A673 (cell line): ENCODE data around the gene MRPS5. TPM values are rescaled to one million over a fixed set of nuclear protein-coding genes. Genes with fewer than 3 reads are reported as not detected.

Source experiments
- BruUV-seq: library from RNA; stranded (reverse); fragments of 400-500 nt; replicated peaks from 2 replicates; lab custom pipeline; 2021; lab: Mats Ljungman, UMichigan
- CTCF ChIA-PET: fragments of 300-600 bp; sonication (Branson Sonifier 250); formaldehyde crosslinking; loops from one replicate; lab custom pipeline; 2022; ENCODE audit warnings: antibody characterized with exemption; lab: Charles Lee
- POLR2A ChIA-PET: fragments of 300-600 bp; sonication (Branson Sonifier 250); formaldehyde crosslinking; loops from one replicate; lab custom pipeline; 2022; ENCODE audit warnings: antibody characterized with exemption; ENCODE audit not compliant: low non-redundant PET; lab: Charles Lee
- DNase-seq: peaks from one replicate; pipeline ENCODE4 v3.0.0-alpha.2; 2015; ENCODE audit warnings: low spot score
- H3K27ac ChIP-seq: fragments of 200-600 bp; sonication (generic); 2 replicates; pipeline ENCODE4 v1.5.1; 2016; ENCODE audit warnings: mixed run types, low read depth, mild to moderate bottlenecking, mixed read lengths, antibody characterized with exemption, low read length; ENCODE audit not compliant: poor library complexity, severe bottlenecking
- H3K27me3 ChIP-seq: fragments of 200-600 bp; sonication (generic); replicated peaks from 2 replicates; pipeline ENCODE4 v1.6.1; 2017; ENCODE audit warnings: mixed run types, low read depth, mild to moderate bottlenecking, mixed read lengths, antibody characterized with exemption, low read length; ENCODE audit not compliant: insufficient read depth, poor library complexity
- H3K36me3 ChIP-seq: fragments of 200-600 bp; sonication (generic); 2 replicates; pipeline ENCODE4 v1.6.1; 2016; ENCODE audit warnings: mixed run types, mild to moderate bottlenecking, mixed read lengths, antibody characterized with exemption, low read length; ENCODE audit not compliant: insufficient read depth, poor library complexity, severe bottlenecking
- H3K4me1 ChIP-seq: fragments of 200-600 bp; sonication (generic); 2 replicates; pipeline ENCODE4 v1.6.1; 2017; ENCODE audit warnings: mixed run types, mild to moderate bottlenecking, mixed read lengths, antibody characterized with exemption, low read length; ENCODE audit not compliant: insufficient read depth, poor library complexity, severe bottlenecking
- H3K4me3 ChIP-seq: fragments of 200-600 bp; sonication (generic); 2 replicates; pipeline ENCODE4 v1.5.1; 2016; ENCODE audit warnings: low read depth, mixed run types, mild to moderate bottlenecking, mixed read lengths, low read length; ENCODE audit not compliant: poor library complexity, severe bottlenecking
- H3K9me3 ChIP-seq: fragments of 200-600 bp; sonication (generic); 2 replicates; pipeline ENCODE4 v1.6.1; 2016; ENCODE audit warnings: mixed run types, low read depth, mild to moderate bottlenecking, mixed read lengths, antibody characterized with exemption, low read length; ENCODE audit not compliant: poor library complexity, severe bottlenecking
- EZH2 ChIP-seq: fragments of 200-600 bp; sonication (generic); IDR thresholded peaks from 2 replicates; pipeline ENCODE4 v1.6.1; 2017; ENCODE audit warnings: borderline replicate concordance, low read depth, mild to moderate bottlenecking, mixed read lengths, antibody characterized with exemption, low read length; ENCODE audit not compliant: poor library complexity, severe bottlenecking
- intact Hi-C: fragments of 100-400 bp; cut with micrococcal nuclease; formaldehyde crosslinking; loops from one replicate; pipeline ENCODE4 v1.10.0; 2022; ENCODE audit not compliant: unreplicated experiment
- total RNA-seq: library from RNA; stranded (reverse); gene quantifications from 2 replicates; pipeline ENCODE4 v1.2.3, GENCODE V29; 2021
- TF ChIP-seq, protein P1 (sequence below): fragments of 300-800, 200-600 bp; sonication (generic); conservative IDR thresholded peaks from 2 replicates; pipeline ENCODE4 v1.5.1; 2017; ENCODE audit warnings: low read depth, mild to moderate bottlenecking, antibody characterized with exemption, low read length, moderate library complexity, mixed read lengths

MRPS5 gene
- total RNA-seq, 1 experiment from 2014 or later = 103 TPM

DNA sequence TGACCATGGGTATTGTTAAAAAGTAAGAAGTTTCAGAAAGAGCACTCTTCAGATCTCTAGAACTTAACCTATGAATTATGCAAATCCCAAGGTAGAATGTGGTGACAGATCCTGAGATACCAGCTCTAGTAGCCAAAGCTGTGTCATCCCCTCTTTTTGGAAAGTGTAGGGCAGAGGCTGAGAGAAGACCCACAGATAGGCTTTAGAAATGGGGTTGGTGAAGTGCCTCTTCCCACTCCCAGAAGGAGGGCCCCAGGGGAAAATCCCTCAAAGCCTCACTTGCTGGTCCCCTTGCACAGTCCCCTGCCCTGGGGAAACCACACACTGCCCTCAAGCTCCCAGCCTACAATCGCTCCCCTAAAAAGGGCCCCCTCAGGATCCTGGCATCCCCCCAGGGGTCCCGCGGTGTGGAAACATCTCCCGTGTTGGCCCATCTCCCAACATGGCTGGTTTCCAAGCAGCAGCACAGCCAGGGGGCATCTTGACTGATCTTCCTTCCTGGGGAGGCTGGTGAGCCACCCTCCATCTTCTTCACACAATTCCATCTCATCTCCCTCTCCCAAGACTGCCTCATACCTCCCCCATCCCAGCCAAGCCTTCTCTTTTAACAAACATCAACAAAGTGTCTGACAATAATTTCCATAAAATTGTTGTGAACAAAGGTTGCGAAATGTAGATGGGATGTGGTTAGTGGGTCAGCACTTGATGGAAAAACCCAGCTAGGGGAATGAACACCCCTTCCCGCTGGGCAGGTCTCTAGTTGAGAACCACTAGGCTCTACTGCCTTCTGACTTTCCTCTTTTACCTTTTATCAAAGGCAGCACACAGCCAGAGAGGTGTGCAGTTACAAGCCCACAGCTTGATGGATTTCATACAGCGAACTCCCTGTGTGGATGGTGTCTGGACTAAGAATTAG lies 71.0 kb downstream of the MRPS5 start:
- POLR2A ChIA-PET = no interaction called here
- Histone ChIP-seq H3K27me3 (peaks cover 20% of the 10 kb centered on the region), H3K4me3 (no peak overlapping the region), H3K36me3 (no peaks in the 10 kb centered on the region), H3K27ac (no peak overlapping the region), H3K4me1 (no peaks in the 10 kb centered on the region), H3K9me3 (no peaks in the 10 kb centered on the region)
- CTCF ChIA-PET = no interaction called here
- no TSS peak for BruUV-seq
- intact Hi-C loops = no loop called here
- DNase-seq = no peak
- TF ChIP-seq, protein P1, sequence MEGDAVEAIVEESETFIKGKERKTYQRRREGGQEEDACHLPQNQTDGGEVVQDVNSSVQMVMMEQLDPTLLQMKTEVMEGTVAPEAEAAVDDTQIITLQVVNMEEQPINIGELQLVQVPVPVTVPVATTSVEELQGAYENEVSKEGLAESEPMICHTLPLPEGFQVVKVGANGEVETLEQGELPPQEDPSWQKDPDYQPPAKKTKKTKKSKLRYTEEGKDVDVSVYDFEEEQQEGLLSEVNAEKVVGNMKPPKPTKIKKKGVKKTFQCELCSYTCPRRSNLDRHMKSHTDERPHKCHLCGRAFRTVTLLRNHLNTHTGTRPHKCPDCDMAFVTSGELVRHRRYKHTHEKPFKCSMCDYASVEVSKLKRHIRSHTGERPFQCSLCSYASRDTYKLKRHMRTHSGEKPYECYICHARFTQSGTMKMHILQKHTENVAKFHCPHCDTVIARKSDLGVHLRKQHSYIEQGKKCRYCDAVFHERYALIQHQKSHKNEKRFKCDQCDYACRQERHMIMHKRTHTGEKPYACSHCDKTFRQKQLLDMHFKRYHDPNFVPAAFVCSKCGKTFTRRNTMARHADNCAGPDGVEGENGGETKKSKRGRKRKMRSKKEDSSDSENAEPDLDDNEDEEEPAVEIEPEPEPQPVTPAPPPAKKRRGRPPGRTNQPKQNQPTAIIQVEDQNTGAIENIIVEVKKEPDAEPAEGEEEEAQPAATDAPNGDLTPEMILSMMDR = no peak
- TF ChIP-seq EZH2 = no peak

DNA sequence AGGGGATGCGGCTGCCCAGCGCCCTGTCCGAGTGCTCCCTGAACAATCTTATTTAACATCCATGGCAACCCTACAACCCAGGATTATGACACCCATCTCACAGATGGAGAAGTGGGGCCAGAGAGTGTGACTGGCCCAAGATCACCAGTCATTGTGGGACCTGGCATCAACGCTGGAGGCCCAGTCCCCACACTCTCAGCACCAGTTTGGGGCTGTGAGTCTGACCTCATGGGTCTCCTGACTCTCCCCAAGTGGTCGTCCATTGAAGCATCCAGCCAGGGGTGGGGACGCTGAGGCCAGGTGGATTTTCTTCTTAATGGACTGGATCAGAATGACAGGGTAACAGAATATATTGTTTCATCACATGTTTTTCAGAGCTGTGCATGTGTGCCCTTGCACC lies 71.6 kb downstream of the MRPS5 start:
- intact Hi-C loops = no loop called here
- Histone ChIP-seq H3K4me3 (no peak overlapping the region), H3K27me3 (peaks cover 14% of the 10 kb centered on the region), H3K4me1 (no peaks in the 10 kb centered on the region), H3K36me3 (no peaks in the 10 kb centered on the region), H3K9me3 (no peaks in the 10 kb centered on the region), H3K27ac (no peak overlapping the region)
- TF ChIP-seq, protein P1 = no peak
- no peak for TF ChIP-seq EZH2
- ChIA-PET CTCF (no interaction called here), POLR2A (no interaction called here)
- DNase-seq = no peak
- BruUV-seq = no TSS peak

DNA sequence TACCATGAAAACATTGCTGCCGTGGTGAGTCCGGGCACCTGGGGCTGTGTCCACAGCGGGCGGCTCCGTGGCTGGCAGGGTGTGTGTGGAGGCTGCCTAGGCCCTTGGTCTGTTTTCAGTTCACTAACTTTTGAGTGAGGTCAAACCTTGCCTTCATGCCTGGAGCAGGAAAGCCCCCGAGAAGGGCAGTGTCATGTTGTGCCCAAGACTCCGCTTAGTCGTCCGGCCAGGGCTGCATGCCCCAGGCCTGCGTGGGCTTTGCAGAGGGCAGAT lies 72.0 kb downstream of the MRPS5 start:
- no peaks in the 10 kb centered on the region for H3K9me3 ChIP-seq
- CTCF ChIA-PET = no interaction called here
- no peaks in the 10 kb centered on the region for H3K36me3 ChIP-seq
- no TSS peak for BruUV-seq
- intact Hi-C loops = no loop called here
- POLR2A ChIA-PET = no interaction called here
- TF ChIP-seq EZH2 = no peak
- TF ChIP-seq, protein P1 = no peak
- no peak overlapping the region for H3K4me3 ChIP-seq
- no peak for DNase-seq
- H3K27ac ChIP-seq = no peak overlapping the region
- H3K4me1 ChIP-seq = no peaks in the 10 kb centered on the region
- H3K27me3 ChIP-seq = peaks cover 12% of the 10 kb centered on the region
